DOHH2 (cell line): ENCODE data around the gene BAG2.

ENCODE experiments used
- H3F3A ChIP-seq: fragments of 200-600 bp; sonication (generic), shearing (Covaris generic); 2 replicates; pipeline ENCODE4 v1.6.0; 2016; ENCODE audit warnings: antibody characterized with exemption, mild to moderate bottlenecking; ENCODE audit not compliant: control insufficient read depth, insufficient read depth
- H3K27ac ChIP-seq: fragments of 200-600 bp; sonication (generic); 2 replicates; pipeline ENCODE4 v1.5.1; 2014; ENCODE audit warnings: low read depth, mild to moderate bottlenecking, low read length, moderate library complexity
- H3K27me3 ChIP-seq: fragments of 200-600 bp; sonication (generic); 2 replicates; pipeline ENCODE4 v1.6.1; 2014; ENCODE audit warnings: mild to moderate bottlenecking, low read length, mixed read lengths; ENCODE audit not compliant: control insufficient read depth
- H3K36me3 ChIP-seq: fragments of 200-600 bp; sonication (generic); 2 replicates; pipeline ENCODE4 v1.6.1; 2014; ENCODE audit warnings: mild to moderate bottlenecking, low read length, moderate library complexity, mixed read lengths; ENCODE audit not compliant: control insufficient read depth
- H3K4me1 ChIP-seq: fragments of 200-600 bp; sonication (generic); 2 replicates; pipeline ENCODE4 v1.6.1; 2014; ENCODE audit warnings: mild to moderate bottlenecking, low read length, mixed read lengths; ENCODE audit not compliant: control insufficient read depth
- H3K4me2 ChIP-seq: fragments of 200-600 bp; sonication (generic); 2 replicates; pipeline ENCODE4 v1.6.0; 2014; ENCODE audit warnings: mild to moderate bottlenecking, low read length, moderate library complexity
- H3K4me3 ChIP-seq: fragments of 200-600 bp; sonication (generic); 2 replicates; pipeline ENCODE4 v1.5.1; 2014; ENCODE audit warnings: mild to moderate bottlenecking, low read length, mixed read lengths
- H3K79me2 ChIP-seq: fragments of 200-600 bp; sonication (generic); 2 replicates; pipeline ENCODE4 v1.6.1; 2014; ENCODE audit warnings: mild to moderate bottlenecking, low read length, mixed read lengths; ENCODE audit not compliant: control insufficient read depth
- H3K9me2 ChIP-seq: fragments of 200-600 bp; sonication (generic); replicated peaks from 2 replicates; pipeline ENCODE4 v1.6.1; 2014; ENCODE audit warnings: mild to moderate bottlenecking, low read length, mixed read lengths; ENCODE audit not compliant: control insufficient read depth
- H3K9me3 ChIP-seq: fragments of 200-600 bp; sonication (generic); 2 replicates; pipeline ENCODE4 v1.6.1; 2014; ENCODE audit warnings: antibody characterized with exemption, low read length, mixed read lengths; ENCODE audit not compliant: control insufficient read depth, insufficient read depth
- H4K20me1 ChIP-seq: fragments of 200-600 bp; sonication (generic); 2 replicates; pipeline ENCODE4 v1.6.0; 2014; ENCODE audit warnings: low read depth, mild to moderate bottlenecking, antibody characterized with exemption, low read length, moderate library complexity; ENCODE audit not compliant: control insufficient read depth, insufficient read depth
- CTCF ChIP-seq: fragments of 200-600 bp; sonication (generic); IDR thresholded peaks from one replicate; pipeline ENCODE4 v1.5.1; 2014; ENCODE audit warnings: antibody characterized with exemption, mild to moderate bottlenecking, low read depth, low read length; ENCODE audit not compliant: poor library complexity, severe bottlenecking
- EZH2phosphoT487 ChIP-seq: fragments of 200-600 bp; sonication (generic); IDR thresholded peaks from 2 replicates; pipeline ENCODE4 v1.6.1; 2017; ENCODE audit warnings: borderline replicate concordance, mild to moderate bottlenecking, antibody characterized with exemption, low read length, moderate library complexity, mixed read lengths

Gene BAG2

GRCh38 chr6:57215260-57215659 lies 43.1 kb downstream of the BAG2 start:
- Histone ChIP-seq H3K9me2 (no peaks in the 10 kb centered on the region), H3K9me3 (no peaks in the 10 kb centered on the region), H3K36me3 (no peaks in the 10 kb centered on the region), H3F3A (no peaks in the 10 kb centered on the region), H3K4me3 (no peak overlapping the region), H3K4me2 (no peak overlapping the region), H3K4me1 (peaks cover 9% of the 10 kb centered on the region), H3K27me3 (no peaks in the 10 kb centered on the region), H4K20me1 (0 out of 2 replicates have a peak, but pooled peaks cover 6% of the 10 kb centered on the region), H3K27ac (no peak overlapping the region), H3K79me2 (peaks cover 64% of the 10 kb centered on the region)
- TF ChIP-seq CTCF (no peak), EZH2phosphoT487 (no peak)

GRCh38 chr6:57216235-57217101 lies 44.3 kb downstream of the BAG2 start:
- H3K9me3 ChIP-seq = no peaks in the 10 kb centered on the region
- 0 out of 2 replicates have a peak, but pooled peaks cover 6% of the 10 kb centered on the region for H4K20me1 ChIP-seq
- TF ChIP-seq EZH2phosphoT487 (no peak), CTCF (peak; percentile 10)
- H3K36me3 ChIP-seq = no peaks in the 10 kb centered on the region
- H3K79me2 ChIP-seq = peaks cover 75% of the 10 kb centered on the region
- H3F3A ChIP-seq = no peaks in the 10 kb centered on the region
- H3K27me3 ChIP-seq = no peaks in the 10 kb centered on the region
- no peaks in the 10 kb centered on the region for H3K9me2 ChIP-seq
- no peak overlapping the region for H3K27ac ChIP-seq
- H3K4me3 ChIP-seq = no peak overlapping the region
- H3K4me2 ChIP-seq = no peak overlapping the region
- H3K4me1 ChIP-seq = peaks cover 14% of the 10 kb centered on the region

- Histone ChIP-seq H3K27ac (no peak overlapping the region), H4K20me1 (0 out of 2 replicates have a peak, but pooled peaks cover 6% of the 10 kb centered on the region), H3K9me2 (no peaks in the 10 kb centered on the region), H3K27me3 (no peaks in the 10 kb centered on the region), H3K4me1 (peaks cover 14% of the 10 kb centered on the region), H3K9me3 (no peaks in the 10 kb centered on the region), H3K4me3 (no peak overlapping the region), H3F3A (no peaks in the 10 kb centered on the region), H3K4me2 (no peak overlapping the region), H3K36me3 (no peaks in the 10 kb centered on the region), H3K79me2 (peaks cover 78% of the 10 kb centered on the region)
- no peak for TF ChIP-seq EZH2phosphoT487
- no peak for TF ChIP-seq CTCF
Measured at GRCh38 chr6:57217270-57217669, 45.1 kb downstream of the BAG2 start.
